HEK293 (cell line): ENCODE data around the gene NMNAT3.
"Not testable (repeated sequence)": the region's sequence is repeated elsewhere in the genome, so short reads cannot be mapped to it uniquely, and the experiment has no call there.

Experiments used
- CTCF ChIA-PET: fragments of 350-600 bp; formaldehyde crosslinking; extraction: SDS; loops from one replicate; lab custom pipeline; 2021; ENCODE audit warnings: antibody characterized with exemption; lab: Yijun Ruan, JAX
- POLR2A ChIA-PET: fragments of 300-600 bp; formaldehyde crosslinking; extraction: SDS; loops from one replicate; lab custom pipeline; 2020; ENCODE audit warnings: antibody characterized with exemption, inconsistent platforms; lab: Yijun Ruan, JAX
- H3K27ac ChIP-seq: fragments of 200-500 bp; sonication (Bioruptor generic); 2 replicates; pipeline ENCODE4 v1.5.1; 2014; ENCODE audit warnings: low read depth, low read length, control low read depth, inconsistent platforms; ENCODE audit errors: extremely low read depth
- H3K36me3 ChIP-seq, 2 experiments: fragments of 200-500 bp in 1 of 2; sonication (Bioruptor generic) in 1 of 2; 1 replicate in 1 of 2; 2 replicates in 1 of 2; pipeline ENCODE4 v1.5.1; 2014 to 2017; ENCODE audit warnings: inconsistent platforms in 2 of 2, low read length in 2 of 2; ENCODE audit not compliant: control insufficient read depth in 2 of 2, insufficient read depth in 1 of 2
- H3K4me1 ChIP-seq: fragments of 200-500 bp; sonication (Bioruptor generic); 2 replicates; pipeline ENCODE4 v1.5.1; 2014; ENCODE audit warnings: mild to moderate bottlenecking, low read length, inconsistent platforms; ENCODE audit not compliant: control insufficient read depth, insufficient read depth
- H3K4me3 ChIP-seq: 2 replicates; pipeline ENCODE4 v1.5.1; 2011; ENCODE audit warnings: low read depth, mild to moderate bottlenecking, control low read depth, low read length, moderate library complexity
- H3K9me3 ChIP-seq: fragments of 200-500 bp; sonication (Bioruptor generic); 2 replicates; pipeline ENCODE4 v1.5.1; 2014; ENCODE audit warnings: low read depth, low read length, inconsistent platforms; ENCODE audit not compliant: control insufficient read depth, insufficient read depth
- ATF2 ChIP-seq: fragments of 450-650 bp; formaldehyde crosslinking; IDR thresholded peaks from 2 replicates; pipeline ENCODE4 v1.5.1; 2016; ENCODE audit warnings: missing biosample characterization, missing genetic modification characterization, low read depth
- GLIS1 ChIP-seq: fragments of 450-650 bp; formaldehyde crosslinking; IDR thresholded peaks from 2 replicates; pipeline ENCODE4 v1.5.1; 2016; ENCODE audit warnings: missing biosample characterization, missing genetic modification characterization
- INSM2 ChIP-seq: fragments of 450-650 bp; formaldehyde crosslinking; IDR thresholded peaks from 2 replicates; pipeline ENCODE4 v1.5.1; 2016; ENCODE audit warnings: missing biosample characterization, missing genetic modification characterization
- PATZ1 ChIP-seq: fragments of 450-650 bp; formaldehyde crosslinking; IDR thresholded peaks from 2 replicates; pipeline ENCODE4 v1.5.1; 2016; ENCODE audit warnings: missing biosample characterization, missing genetic modification characterization
- PRDM1 ChIP-seq: fragments of 450-650 bp; formaldehyde crosslinking; IDR thresholded peaks from 2 replicates; pipeline ENCODE4; 2016; ENCODE audit warnings: missing biosample characterization, missing genetic modification characterization
- TSHZ1 ChIP-seq: fragments of 450-650 bp; formaldehyde crosslinking; IDR thresholded peaks from 2 replicates; pipeline ENCODE4 v1.5.1; 2016; ENCODE audit warnings: missing biosample characterization, missing genetic modification characterization, borderline replicate concordance
- YY2 ChIP-seq: fragments of 450-650 bp; formaldehyde crosslinking; IDR thresholded peaks from 2 replicates; pipeline ENCODE4 v1.5.1; 2016; ENCODE audit warnings: missing biosample characterization, missing genetic modification characterization
- ZFP37 ChIP-seq: fragments of 450-650 bp; formaldehyde crosslinking; IDR thresholded peaks from 2 replicates; pipeline ENCODE4 v1.5.1; 2016; ENCODE audit warnings: missing biosample characterization, missing genetic modification characterization
- ZNF138 ChIP-seq: fragments of 450-650 bp; formaldehyde crosslinking; IDR thresholded peaks from 2 replicates; pipeline ENCODE4 v1.5.1; 2016; ENCODE audit warnings: missing biosample characterization, missing genetic modification characterization, borderline replicate concordance
- ZNF169 ChIP-seq: fragments of 450-650 bp; formaldehyde crosslinking; IDR thresholded peaks from 2 replicates; pipeline ENCODE4 v1.5.1; 2016; ENCODE audit warnings: missing biosample characterization, missing genetic modification characterization
- ZNF184 ChIP-seq: fragments of 450-650 bp; IDR thresholded peaks from 2 replicates; pipeline ENCODE4 v1.5.1; 2018; ENCODE audit warnings: missing biosample characterization, mild to moderate bottlenecking, missing genetic modification characterization
- ZNF362 ChIP-seq: fragments of 450-650 bp; formaldehyde crosslinking; IDR thresholded peaks from 2 replicates; pipeline ENCODE4 v1.5.1; 2016; ENCODE audit warnings: missing biosample characterization, missing genetic modification characterization
- ZNF391 ChIP-seq: fragments of 450-650 bp; formaldehyde crosslinking; IDR thresholded peaks from 2 replicates; pipeline ENCODE4 v1.5.1; 2016; ENCODE audit warnings: low read depth, missing biosample characterization, missing genetic modification characterization, borderline replicate concordance
- ZNF596 ChIP-seq: fragments of 450-650 bp; IDR thresholded peaks from 2 replicates; pipeline ENCODE4 v1.5.0; 2018; ENCODE audit warnings: missing biosample characterization, mild to moderate bottlenecking, missing genetic modification characterization, moderate library complexity
- ZNF610 ChIP-seq: fragments of 450-650 bp; formaldehyde crosslinking; IDR thresholded peaks from 2 replicates; pipeline ENCODE4 v1.5.1; 2016; ENCODE audit warnings: missing biosample characterization, missing genetic modification characterization, borderline replicate concordance
- ZNF670 ChIP-seq: fragments of 450-650 bp; formaldehyde crosslinking; IDR thresholded peaks from 2 replicates; pipeline ENCODE4 v1.5.1; 2016; ENCODE audit warnings: missing biosample characterization, missing genetic modification characterization, low read depth
- ZNF692 ChIP-seq: fragments of 450-650 bp; formaldehyde crosslinking; IDR thresholded peaks from 2 replicates; pipeline ENCODE4 v1.5.1; 2016; ENCODE audit warnings: missing biosample characterization, missing genetic modification characterization
- ZNF704 ChIP-seq: fragments of 450-650 bp; formaldehyde crosslinking; IDR thresholded peaks from 2 replicates; pipeline ENCODE4 v1.5.1; 2016; ENCODE audit warnings: missing biosample characterization, missing genetic modification characterization
- ZSCAN16 ChIP-seq: fragments of 450-650 bp; formaldehyde crosslinking; IDR thresholded peaks from 2 replicates; pipeline ENCODE4 v1.5.1; 2016; ENCODE audit warnings: missing biosample characterization, missing genetic modification characterization

NMNAT3 gene

GRCh38 chr3:139583651-139584050 lies 94.1 kb downstream of the NMNAT3 start:
- H3K9me3 ChIP-seq, H3K36me3 ChIP-seq, POLR2A ChIA-PET, H3K4me1 ChIP-seq, H3K27ac ChIP-seq, H3K4me3 ChIP-seq, CTCF ChIA-PET: not testable (repeated sequence)

GRCh38 chr3:139578783-139579182 lies 99.0 kb downstream of the NMNAT3 start:
- Histone ChIP-seq H3K9me3 (no peaks in the 10 kb centered on the region), H3K27ac (no peak overlapping the region), H3K36me3 (no peaks in the 10 kb centered on the region), H3K4me3 (no peak overlapping the region), H3K4me1 (no peaks in the 10 kb centered on the region)
- TF ChIP-seq PRDM1 (tag by site-specific recombination) (no peak), ZNF704 (no peak), INSM2 (no peak), ZNF362 (tag by site-specific recombination) (no peak), ZSCAN16 (tag by site-specific recombination) (no peak), YY2 (tag by site-specific recombination) (no peak), TSHZ1 (tag by site-specific recombination) (no peak), ZNF138 (tag by site-specific recombination) (no peak), ZNF670 (tag by site-specific recombination) (no peak), ZNF391 (no peak), ZNF184 (tag by site-specific recombination) (no peak), PATZ1 (tag by site-specific recombination) (no peak), ZNF692 (tag by site-specific recombination) (no peak), ZNF169 (tag by site-specific recombination) (no peak), ZNF610 (tag by site-specific recombination) (no peak), ZNF596 (tag by site-specific recombination) (no peak), ZFP37 (tag by site-specific recombination) (no peak), GLIS1 (no peak), ATF2 (no peak)
- POLR2A ChIA-PET: no interaction called here
- CTCF ChIA-PET: no interaction called here
